ENCODE measurements around the gene KXD1. TPM values are rescaled to one million over a fixed set of nuclear protein-coding genes. Genes with fewer than 3 reads are reported as not detected.

KXD1 gene
- total and polyA plus RNA-seq, 10 of the 15 experiments (the other 5 are each of a cell fraction or from before 2014, with no cell fraction given), result 27.5 to 209 (median 129) TPM

DNA sequence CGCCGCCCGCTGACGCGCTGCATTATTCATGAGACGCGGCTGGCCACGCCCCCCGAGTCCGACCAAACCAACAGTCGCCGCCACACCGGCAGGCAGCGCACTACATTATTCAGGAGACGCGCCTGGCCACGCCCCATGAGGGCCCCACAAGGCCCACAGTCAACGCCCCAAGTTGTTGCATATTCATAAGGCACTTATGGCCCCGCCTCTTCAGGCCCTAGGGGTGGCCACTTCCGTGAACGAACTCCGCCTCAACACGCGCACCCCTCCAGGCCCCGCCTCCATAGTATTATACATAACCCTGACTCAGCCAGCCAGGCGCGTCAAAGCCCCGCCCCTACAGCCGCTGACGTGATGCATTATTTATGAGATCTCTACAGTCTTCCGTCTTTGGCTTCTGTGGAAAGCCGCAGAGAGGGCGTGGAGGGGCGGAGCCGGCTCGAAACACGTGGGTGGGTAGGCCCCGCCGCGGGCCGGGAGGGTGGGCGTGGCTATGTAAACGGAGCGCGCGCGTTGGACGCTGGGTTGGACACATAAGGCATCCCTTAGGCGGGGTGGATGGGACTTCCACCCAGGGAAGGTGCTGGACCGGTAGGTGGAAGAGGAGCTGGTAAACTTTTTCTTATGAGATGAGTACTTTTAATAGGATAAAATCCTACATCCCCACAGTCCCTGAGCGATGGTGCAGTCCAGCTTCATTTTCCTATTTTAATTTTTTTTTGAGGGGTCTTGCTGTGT lies 35.4 kb upstream of the KXD1 start (continued):
- TF ChIP-seq CEBPZ (IDR thresholded peaks at IDR 0.05; ENCODE audit: low read depth, low read length) (no peak), ZNF207 (IDR thresholded peaks at IDR 0.05; ENCODE audit: borderline replicate concordance) (peak; percentile 80; the same call in 1 of the 2 replicates), CHD1 (IDR thresholded peaks at IDR 0.05; ENCODE audit: low read depth, low read length) (peak; percentile 93; the same call in 1 of the 2 replicates), CTCF (IDR thresholded peaks at IDR 0.05 in 2 of 3, conservative IDR thresholded peaks at IDR 0.05 in 1 of 3; ENCODE audit: control insufficient read depth in 2 of 3, extremely low read depth in 1 of 3, insufficient read depth in 1 of 3, low read depth in 3 of 3, low read length in 3 of 3) (0 out of 6 replicates have a peak, but pooled peaks of 1 of the 3 experiments have one; percentile 2), MEF2B (IDR thresholded peaks at IDR 0.05; ENCODE audit: partially characterized antibody, poor library complexity, severe bottlenecking) (peak; percentile 44), MXI1 (IDR thresholded peaks at IDR 0.05; ENCODE audit: low read depth, low read length) (peak; percentile 69), FOXK2 (IDR thresholded peaks at IDR 0.05) (peak; percentile 90), E4F1 (IDR thresholded peaks at IDR 0.05; ENCODE audit: borderline replicate concordance, partially characterized antibody) (peak; percentile 46), RFX5 (IDR thresholded peaks at IDR 0.05; ENCODE audit: low read depth, low read length) (peak; percentile 24; the same call in 1 of the 2 replicates), IKZF1 (conservative IDR thresholded peaks at IDR 0.05) (no peak; the same call in 1 of the 2 replicates), RELB (IDR thresholded peaks at IDR 0.05; ENCODE audit: low read depth) (no peak), BCLAF1 (IDR thresholded peaks at IDR 0.05) (peak; percentile 75; the same call in 1 of the 2 replicates)
- TF ChIP-seq, protein P1, sequence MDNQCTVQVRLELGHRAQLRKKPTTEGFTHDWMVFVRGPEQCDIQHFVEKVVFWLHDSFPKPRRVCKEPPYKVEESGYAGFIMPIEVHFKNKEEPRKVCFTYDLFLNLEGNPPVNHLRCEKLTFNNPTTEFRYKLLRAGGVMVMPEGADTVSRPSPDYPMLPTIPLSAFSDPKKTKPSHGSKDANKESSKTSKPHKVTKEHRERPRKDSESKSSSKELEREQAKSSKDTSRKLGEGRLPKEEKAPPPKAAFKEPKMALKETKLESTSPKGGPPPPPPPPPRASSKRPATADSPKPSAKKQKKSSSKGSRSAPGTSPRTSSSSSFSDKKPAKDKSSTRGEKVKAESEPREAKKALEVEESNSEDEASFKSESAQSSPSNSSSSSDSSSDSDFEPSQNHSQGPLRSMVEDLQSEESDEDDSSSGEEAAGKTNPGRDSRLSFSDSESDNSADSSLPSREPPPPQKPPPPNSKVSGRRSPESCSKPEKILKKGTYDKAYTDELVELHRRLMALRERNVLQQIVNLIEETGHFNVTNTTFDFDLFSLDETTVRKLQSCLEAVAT (IDR thresholded peaks at IDR 0.05), result 0 out of 2 replicates have a peak, but pooled peaks have one; percentile 66
